Measurements from ENCODE around the gene ETV5. TPM values are rescaled to one million over a fixed set of nuclear protein-coding genes. Genes with fewer than 3 reads are reported as not detected.
A peak's percentile ranks its signal among the peaks of the same experiment; 100 is the strongest.

Gene ETV5
- total RNA-seq, 1 donor from 2014 or later: 54.1 TPM

DNA sequence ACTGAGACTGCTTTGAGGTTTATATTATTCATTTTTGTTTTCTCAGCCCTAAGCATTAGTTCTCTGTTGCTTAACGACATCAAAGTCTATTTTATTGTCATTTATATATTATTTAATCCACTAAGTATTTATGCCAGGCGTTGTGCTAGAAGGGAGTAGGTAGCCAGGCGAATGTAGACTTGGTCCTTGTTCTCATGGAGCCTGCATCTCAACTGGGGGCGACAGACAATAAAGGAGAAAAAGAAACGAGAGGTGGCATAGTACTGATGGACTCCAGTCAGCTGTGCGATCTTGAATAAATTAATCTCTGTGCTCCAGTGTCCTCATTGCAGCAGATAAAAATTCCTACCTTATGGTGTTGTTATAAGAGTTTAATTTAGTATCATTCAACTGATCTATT is 49.7 kb downstream of the ETV5 start:
- no peak for DNase-seq (ENCODE audit: low spot score, unreplicated experiment)
- H3K9me3 Mint-ChIP-seq (ENCODE audit: low read depth): no peaks in the 10 kb centered on the region
- H3K4me1 Mint-ChIP-seq (ENCODE audit: low read depth): peaks cover 10% of the 10 kb centered on the region
- H3K27ac Mint-ChIP-seq: no peak overlapping the region
- H3K27me3 Mint-ChIP-seq: no peaks in the 10 kb centered on the region
- no peak overlapping the region for H3K4me3 Mint-ChIP-seq (ENCODE audit: low read depth)
- H3K36me3 Mint-ChIP-seq (ENCODE audit: insufficient read depth): peaks cover 29% of the 10 kb centered on the region
- TF ChIP-seq, protein P1, sequence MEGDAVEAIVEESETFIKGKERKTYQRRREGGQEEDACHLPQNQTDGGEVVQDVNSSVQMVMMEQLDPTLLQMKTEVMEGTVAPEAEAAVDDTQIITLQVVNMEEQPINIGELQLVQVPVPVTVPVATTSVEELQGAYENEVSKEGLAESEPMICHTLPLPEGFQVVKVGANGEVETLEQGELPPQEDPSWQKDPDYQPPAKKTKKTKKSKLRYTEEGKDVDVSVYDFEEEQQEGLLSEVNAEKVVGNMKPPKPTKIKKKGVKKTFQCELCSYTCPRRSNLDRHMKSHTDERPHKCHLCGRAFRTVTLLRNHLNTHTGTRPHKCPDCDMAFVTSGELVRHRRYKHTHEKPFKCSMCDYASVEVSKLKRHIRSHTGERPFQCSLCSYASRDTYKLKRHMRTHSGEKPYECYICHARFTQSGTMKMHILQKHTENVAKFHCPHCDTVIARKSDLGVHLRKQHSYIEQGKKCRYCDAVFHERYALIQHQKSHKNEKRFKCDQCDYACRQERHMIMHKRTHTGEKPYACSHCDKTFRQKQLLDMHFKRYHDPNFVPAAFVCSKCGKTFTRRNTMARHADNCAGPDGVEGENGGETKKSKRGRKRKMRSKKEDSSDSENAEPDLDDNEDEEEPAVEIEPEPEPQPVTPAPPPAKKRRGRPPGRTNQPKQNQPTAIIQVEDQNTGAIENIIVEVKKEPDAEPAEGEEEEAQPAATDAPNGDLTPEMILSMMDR (IDR thresholded peaks at IDR 0.05; ENCODE audit: unreplicated experiment): no peak

DNA sequence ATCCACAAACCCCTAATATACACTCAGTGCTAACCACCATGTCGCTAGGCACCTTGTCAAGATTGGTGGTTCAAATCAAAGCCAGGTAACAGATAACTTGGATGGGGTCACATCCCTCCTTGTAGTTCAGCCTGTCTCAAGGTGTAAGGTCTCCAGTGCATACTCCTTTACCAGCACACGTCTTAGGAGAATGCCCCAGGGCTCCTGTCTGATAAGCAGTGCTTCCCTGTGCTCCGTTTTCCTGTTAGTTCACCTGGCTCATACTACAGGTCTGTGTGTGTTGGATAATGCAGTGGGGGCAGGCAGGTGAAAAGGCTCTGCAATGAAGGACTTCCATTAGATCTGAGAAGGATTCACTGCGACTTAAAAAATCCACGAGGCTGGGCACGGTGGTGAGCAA is 50.7 kb downstream of the ETV5 start:
- H3K27me3 Mint-ChIP-seq: no peaks in the 10 kb centered on the region
- H3K4me3 Mint-ChIP-seq (ENCODE audit: low read depth): no peak overlapping the region
- H3K9me3 Mint-ChIP-seq (ENCODE audit: low read depth): no peaks in the 10 kb centered on the region
- H3K27ac Mint-ChIP-seq: no peak overlapping the region
- no peak for DNase-seq (ENCODE audit: low spot score, unreplicated experiment)
- TF ChIP-seq, protein P1 (IDR thresholded peaks at IDR 0.05; ENCODE audit: unreplicated experiment): no peak
- peaks cover 10% of the 10 kb centered on the region for H3K4me1 Mint-ChIP-seq (ENCODE audit: low read depth)
- H3K36me3 Mint-ChIP-seq (ENCODE audit: insufficient read depth): peaks cover 22% of the 10 kb centered on the region

DNA sequence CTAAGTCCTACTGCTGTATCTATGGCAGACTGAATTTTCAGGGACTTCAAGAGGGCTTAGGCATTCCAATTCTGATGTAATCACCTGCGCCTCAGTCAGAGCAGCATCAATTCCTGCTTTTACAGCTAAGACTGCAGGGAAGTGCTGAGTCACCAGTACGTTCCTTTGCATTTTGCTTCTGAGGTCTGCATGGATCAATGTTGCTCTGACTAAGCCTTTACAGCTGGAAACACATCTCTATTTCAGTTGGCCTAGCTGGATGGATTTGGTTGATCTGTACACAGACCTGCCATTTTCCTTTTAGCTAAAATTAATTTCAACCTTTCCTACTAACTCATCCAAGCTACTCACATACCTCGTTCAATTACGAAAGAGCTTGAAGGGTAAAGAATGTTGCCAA is 51.3 kb downstream of the ETV5 start:
- Mint-ChIP-seq H3K27me3 (no peaks in the 10 kb centered on the region), H3K36me3 (ENCODE audit: insufficient read depth) (peaks cover 20% of the 10 kb centered on the region), H3K27ac (peak overlapping the region; percentile 39), H3K4me1 (ENCODE audit: low read depth) (peaks cover 10% of the 10 kb centered on the region), H3K4me3 (ENCODE audit: low read depth) (no peak overlapping the region), H3K9me3 (ENCODE audit: low read depth) (no peaks in the 10 kb centered on the region)
- DNase-seq (ENCODE audit: low spot score, unreplicated experiment): no peak
- TF ChIP-seq, protein P1 (IDR thresholded peaks at IDR 0.05; ENCODE audit: unreplicated experiment): no peak

DNA sequence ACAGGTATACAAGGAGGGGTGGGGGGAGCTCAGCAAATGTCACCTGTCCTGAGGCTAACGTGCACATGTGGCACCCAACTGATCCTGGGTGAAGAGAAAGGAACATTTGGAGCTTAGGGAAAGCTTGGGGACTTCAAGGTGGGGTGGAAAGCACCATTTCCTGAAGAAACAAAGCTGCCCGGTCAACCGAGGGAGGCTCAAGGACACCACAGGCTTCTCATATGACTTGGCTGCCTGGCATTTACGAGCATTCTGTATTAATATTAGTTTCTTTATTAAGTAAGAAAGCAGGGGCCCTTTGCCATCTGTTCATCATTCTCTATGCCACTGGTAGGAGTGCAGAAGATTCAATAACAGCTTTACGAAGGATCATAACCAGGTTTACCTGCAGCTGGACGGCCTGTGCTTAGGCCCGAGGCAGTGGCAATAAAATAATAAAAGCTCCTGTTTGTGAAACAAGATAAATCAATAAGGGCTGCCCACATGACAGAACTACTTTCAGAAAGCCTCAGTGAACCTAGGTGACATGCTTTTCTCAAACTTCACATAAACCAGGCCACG is 54.0 kb downstream of the ETV5 start:
- H3K36me3 Mint-ChIP-seq (ENCODE audit: insufficient read depth): peaks cover 19% of the 10 kb centered on the region

DNA sequence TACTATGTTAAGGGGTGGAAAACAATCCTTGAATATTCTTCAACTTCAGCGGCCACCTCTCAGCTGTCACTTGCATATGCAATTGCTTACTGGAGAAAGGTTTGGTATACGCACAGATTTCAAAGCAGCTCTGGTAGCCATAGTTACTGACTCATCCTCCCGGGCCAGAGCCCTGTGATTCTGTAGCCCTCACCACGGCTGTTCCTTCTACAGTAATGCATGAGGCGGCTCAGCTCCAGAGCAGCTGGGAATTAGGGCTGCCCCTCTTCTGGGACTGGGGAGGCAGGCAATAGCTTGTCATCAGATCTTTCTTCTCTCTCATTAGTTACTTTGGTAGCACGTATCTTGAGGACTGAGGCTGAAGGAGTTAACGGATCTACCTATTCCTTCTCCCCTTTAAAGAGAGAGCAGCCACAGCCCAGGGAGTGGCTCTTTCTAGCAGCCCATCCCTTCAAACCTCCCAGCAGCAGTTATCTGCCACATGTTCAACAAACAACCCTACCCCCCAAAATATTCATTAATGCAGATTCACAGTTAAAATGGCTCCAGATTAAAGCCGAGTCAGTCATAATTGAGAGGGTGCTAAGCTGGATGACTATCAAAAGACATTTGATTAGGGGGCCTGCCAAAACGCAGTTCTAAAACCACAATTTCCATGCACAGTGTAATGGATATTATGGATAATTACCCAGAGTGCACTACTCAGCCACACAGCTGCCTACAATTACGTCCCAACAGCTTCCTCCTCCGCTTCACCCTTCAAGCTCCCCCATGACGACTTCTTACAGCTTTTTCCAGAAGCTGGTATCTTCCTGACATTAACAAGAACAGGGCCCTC is 54.7 kb downstream of the ETV5 start:
- peaks cover 21% of the 10 kb centered on the region for H3K36me3 Mint-ChIP-seq (ENCODE audit: insufficient read depth)
- no peaks in the 10 kb centered on the region for H3K9me3 Mint-ChIP-seq (ENCODE audit: low read depth)
- H3K27me3 Mint-ChIP-seq: no peaks in the 10 kb centered on the region
- TF ChIP-seq, protein P1 (IDR thresholded peaks at IDR 0.05; ENCODE audit: unreplicated experiment): no peak
- peaks cover 17% of the 10 kb centered on the region for H3K4me1 Mint-ChIP-seq (ENCODE audit: low read depth)
- no peak overlapping the region for H3K4me3 Mint-ChIP-seq (ENCODE audit: low read depth)
- H3K27ac Mint-ChIP-seq: peak overlapping the region; percentile 45
- DNase-seq (ENCODE audit: low spot score, unreplicated experiment): no peak

More for the DNA sequence above, 54.0 kb downstream of the ETV5 start:
- Mint-ChIP-seq H3K4me1 (ENCODE audit: low read depth) (peaks cover 17% of the 10 kb centered on the region), H3K9me3 (ENCODE audit: low read depth) (no peaks in the 10 kb centered on the region), H3K27me3 (no peaks in the 10 kb centered on the region), H3K4me3 (ENCODE audit: low read depth) (no peak overlapping the region), H3K27ac (peak overlapping the region; percentile 45)
- TF ChIP-seq, protein P1 (IDR thresholded peaks at IDR 0.05; ENCODE audit: unreplicated experiment): no peak
- DNase-seq (ENCODE audit: low spot score, unreplicated experiment): no peak
